Activated T-cell treated with anti-CD3 and anti-CD28 coated beads for 48 hours (primary cell): ENCODE results near the gene ACACB.

Experiments
- DNase-seq: peaks from one replicate; pipeline ENCODE4 v3.0.0-alpha.2; 2020; ENCODE audit warnings: low read depth

Gene ACACB

DNA sequence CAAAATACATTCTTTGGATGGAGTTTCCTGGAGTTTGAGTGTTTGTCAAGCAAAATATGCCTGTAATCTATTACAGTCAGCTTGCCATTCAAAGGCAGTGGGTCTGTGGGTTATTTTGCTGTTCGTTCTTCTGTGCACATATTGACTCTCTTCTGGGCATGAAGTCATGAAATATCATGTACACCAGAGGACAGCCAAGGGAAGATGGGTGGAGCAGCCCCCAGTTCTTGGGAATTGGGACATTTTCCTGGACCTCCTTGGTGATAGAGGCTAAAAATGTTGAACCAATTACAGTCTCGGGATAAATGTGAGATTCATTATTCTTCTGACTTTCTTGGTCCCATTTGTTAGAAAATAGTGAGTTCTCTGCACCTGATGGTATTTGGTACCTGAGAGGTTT lies 103.6 kb downstream of the ACACB start:
- DNase-seq, result no peak

DNA sequence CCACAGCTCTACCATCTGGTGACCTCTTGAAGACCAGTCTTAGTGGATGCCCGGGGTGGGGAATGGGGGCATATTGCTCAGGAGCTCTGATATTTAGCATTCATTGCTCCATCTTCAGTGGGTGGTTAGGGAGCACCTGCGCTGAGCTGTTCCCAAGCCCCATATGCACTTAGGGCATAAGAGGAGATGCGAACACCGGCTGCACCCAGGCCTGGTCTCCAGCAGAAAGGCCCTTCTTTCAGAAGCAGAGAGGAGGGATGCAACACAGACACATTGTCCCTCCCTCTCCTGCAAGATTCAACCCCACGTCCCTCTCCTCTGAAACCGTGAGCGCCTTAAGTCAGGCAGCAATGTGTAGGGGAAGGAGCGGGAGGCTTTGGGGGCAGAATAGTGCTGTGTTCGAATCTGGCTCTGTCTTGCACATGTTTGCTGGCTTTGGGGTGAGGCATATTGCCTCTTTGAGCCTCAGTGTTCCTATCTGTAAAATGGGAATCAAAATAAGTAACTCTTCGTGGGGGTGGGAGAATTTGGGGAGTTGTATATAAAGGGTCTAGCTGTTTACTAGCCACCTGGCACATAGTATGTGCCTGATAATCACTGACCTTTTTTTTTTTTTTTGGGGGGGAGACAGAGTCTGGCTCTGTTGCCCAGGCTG lies 105.0 kb downstream of the ACACB start:
- DNase-seq, result no peak

GRCh38 chr12:109222062-109222461 lies 105.7 kb downstream of the ACACB start:
- DNase-seq, result no peak

- DNase-seq, result no peak
These were observed 106.1 kb downstream of the ACACB start for GRCh38 chr12:109222496-109222895.

DNA sequence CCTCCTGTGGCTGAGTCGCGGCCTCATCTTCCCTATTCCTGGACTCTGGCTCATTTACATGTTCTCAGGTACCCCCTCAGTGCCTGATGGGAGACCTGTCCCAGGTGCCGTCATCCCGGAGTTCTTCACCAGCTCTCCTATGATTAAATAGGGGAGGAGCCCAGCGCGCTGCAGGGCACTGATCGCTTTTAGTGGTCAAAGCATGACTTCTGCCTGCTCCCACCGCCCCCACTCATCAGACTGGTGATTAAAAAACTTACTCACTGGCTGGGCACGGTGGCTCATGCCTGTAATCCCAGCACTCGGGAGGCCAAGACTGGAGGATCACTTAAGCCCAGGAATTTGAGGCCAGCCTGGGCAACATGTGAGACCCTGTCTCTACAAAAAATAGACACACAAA lies 106.8 kb downstream of the ACACB start:
- no peak for DNase-seq

- DNase-seq, result no peak
These were observed 107.5 kb downstream of the ACACB start for GRCh38 chr12:109223868-109224267.

GRCh38 chr12:109228664-109229063 lies 112.3 kb downstream of the ACACB start:
- no peak for DNase-seq

DNA sequence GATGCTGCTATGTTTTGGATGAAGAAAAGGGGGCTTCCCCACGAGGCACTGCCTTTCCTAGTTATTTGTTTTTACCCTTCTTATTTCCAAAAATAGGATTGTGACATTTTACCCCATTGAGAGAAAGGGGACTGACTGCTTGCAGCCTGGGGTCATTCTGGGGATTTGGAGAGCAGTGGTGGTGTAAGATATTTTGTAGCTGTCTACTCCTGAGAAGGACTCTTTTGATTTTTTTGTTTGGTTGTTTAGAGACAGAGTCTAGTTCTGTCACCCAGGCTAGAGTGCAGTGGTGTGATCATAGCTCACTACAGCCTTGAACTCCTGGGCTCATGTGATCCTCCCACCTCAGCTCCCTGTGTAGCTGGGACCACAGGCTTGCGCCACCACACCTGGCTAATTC lies 113.8 kb downstream of the ACACB start:
- no peak for DNase-seq

DNA sequence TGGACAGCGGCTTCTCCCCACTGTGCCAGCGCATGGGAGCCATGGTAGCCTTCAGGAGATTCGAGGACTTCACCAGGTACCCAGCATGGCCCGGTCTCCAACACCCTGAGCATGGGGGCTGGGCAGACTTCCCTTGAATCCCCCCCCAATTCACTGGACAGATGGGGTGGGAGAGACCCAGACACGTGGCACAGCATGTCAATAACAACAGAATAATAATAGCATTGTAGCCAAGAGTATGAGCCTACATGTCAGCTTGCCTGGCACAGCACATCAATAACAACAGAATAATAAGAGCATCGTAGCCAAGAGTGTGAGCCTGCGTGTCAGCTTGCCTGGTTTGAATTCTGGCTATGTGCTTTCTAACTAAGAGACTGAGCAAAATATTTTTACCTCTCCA lies 116.3 kb downstream of the ACACB start:
- no peak for DNase-seq

GRCh38 chr12:109234012-109234411 lies 117.6 kb downstream of the ACACB start:
- DNase-seq, result no peak

- DNase-seq, result no peak
These were observed 119.9 kb downstream of the ACACB start for GRCh38 chr12:109236257-109236656.

GRCh38 chr12:109239179-109239578 lies 122.8 kb downstream of the ACACB start:
- DNase-seq, result no peak

DNA sequence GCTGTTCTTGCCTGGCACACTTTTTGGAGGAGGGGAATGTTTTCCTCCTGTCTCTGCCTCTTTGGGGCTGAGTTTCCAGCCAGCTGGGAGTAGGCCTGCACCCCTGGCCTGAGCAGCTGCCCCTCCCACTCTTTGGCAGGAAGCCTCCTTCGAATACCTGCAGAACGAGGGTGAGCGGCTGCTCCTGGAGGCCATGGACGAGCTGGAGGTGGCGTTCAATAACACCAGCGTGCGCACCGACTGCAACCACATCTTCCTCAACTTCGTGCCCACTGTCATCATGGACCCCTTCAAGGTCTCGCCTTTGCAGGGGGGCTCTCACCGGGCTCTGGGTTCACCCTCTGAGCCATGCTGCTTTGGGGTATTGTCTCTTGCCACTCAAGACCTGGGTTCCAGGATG lies 123.3 kb downstream of the ACACB start:
- no peak for DNase-seq

GRCh38 chr12:109240365-109240764 lies 124.0 kb downstream of the ACACB start:
- no peak for DNase-seq

DNA sequence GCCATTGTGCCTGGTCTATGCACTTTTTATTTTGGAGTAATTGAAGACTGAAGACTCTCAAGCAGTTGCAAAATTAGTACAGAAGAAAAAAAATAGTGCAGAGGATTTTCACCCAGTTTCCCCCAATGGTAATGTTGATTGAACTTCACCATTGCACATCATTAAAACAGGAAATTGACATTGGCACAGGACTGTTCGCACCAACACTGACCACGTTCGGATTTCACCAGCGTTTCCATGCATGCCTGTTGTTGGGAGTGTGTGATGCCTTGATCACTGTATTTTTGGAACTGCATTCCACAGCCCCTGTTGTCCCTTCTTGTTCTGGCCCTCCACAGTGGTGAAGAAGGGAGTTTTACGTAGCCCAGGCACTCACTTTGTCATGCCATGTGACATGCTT lies 125.5 kb downstream of the ACACB start:
- no peak for DNase-seq

DNA sequence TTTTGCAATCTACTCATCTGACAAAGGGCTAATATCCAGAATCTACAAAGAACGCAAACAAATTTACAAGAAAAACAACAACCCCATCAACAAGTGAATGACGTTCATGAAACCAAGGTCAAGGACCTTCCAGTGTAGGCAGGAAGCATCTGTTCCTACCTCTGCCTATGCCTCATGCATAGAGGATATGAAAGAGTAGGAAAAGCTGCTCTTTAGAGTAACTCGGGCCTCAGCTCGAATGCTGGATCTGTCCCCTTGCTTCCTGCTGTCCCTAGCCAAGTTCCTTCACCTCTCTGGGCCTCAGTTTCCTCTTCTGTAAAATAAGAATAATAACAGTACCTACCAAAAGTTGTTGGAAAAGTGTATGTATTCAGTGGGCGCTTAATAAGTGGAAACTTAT lies 127.7 kb downstream of the ACACB start:
- no peak for DNase-seq

DNA sequence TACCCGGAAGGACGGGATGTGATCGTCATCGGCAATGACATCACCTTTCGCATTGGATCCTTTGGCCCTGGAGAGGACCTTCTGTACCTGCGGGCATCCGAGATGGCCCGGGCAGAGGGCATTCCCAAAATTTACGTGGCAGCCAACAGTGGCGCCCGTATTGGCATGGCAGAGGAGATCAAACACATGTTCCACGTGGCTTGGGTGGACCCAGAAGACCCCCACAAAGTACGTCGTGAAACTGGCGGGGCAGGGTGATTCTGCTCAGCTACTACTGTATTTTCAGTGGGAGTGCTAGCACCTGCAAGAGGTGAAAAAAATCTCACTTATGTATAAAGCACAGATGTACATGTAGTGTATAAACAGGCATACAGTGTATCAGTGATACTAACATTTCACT lies 129.8 kb downstream of the ACACB start:
- DNase-seq, result no peak

GRCh38 chr12:109247831-109248654 lies 131.7 kb downstream of the ACACB start:
- DNase-seq, result no peak

DNA sequence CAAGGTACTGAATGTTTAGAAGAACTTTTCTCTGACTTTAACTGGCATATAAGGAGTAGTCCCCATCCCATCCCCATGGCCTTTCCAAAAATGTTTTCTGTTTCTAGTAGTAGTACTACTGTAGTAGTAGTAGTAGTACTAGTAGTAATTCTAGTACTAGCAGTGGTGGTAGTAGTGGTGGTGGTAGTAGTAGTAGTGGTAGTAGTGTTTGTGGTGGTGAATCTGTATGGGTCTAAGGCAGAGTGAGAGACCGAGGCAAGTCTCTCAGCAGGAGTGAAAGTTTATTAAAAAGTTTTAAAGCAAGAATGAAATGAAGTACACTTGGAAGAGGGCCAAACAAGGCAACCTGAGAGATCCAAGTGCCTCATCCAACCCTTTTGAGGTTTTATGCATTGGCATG lies 134.1 kb downstream of the ACACB start:
- no peak for DNase-seq

GRCh38 chr12:109252799-109253198 lies 136.4 kb downstream of the ACACB start:
- no peak for DNase-seq

DNA sequence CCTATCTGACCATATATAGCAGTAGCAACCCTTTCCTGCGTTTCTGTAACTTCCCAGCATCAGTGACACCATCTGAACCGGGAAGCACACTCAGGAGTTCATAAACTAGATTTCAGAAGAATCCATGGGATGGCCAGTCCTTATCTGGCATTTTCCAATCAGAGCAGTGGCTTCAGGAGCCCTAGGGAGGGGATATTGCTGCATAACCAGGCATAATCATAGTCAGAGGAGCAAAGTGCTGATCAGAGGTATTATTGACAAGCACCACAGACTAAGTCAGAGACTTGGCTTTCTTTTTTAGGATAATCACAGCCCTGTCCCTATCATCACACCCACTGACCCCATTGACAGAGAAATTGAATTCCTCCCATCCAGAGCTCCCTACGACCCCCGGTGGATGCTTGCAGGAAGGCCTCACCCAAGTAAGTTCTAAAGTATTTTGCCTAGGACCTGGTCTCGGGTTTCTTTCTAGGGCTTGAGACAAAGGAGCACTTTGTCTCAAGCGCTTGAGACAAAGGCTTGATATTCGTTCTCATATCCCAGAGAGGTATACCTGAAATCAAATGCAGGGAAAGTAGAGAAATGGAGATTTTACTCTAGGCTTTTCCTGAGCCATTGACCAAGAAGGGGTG lies 137.6 kb downstream of the ACACB start:
- DNase-seq, result no peak

GRCh38 chr12:109255377-109255776 lies 139.0 kb downstream of the ACACB start:
- no peak for DNase-seq

GRCh38 chr12:109256011-109256410 lies 139.6 kb downstream of the ACACB start:
- no peak for DNase-seq
